ENCODE results near the gene TUBB6.

GRCh38 chr18:12290086-12290485 is 18.0 kb upstream of the TUBB6 start:
- TF ChIP-seq, protein P1, sequence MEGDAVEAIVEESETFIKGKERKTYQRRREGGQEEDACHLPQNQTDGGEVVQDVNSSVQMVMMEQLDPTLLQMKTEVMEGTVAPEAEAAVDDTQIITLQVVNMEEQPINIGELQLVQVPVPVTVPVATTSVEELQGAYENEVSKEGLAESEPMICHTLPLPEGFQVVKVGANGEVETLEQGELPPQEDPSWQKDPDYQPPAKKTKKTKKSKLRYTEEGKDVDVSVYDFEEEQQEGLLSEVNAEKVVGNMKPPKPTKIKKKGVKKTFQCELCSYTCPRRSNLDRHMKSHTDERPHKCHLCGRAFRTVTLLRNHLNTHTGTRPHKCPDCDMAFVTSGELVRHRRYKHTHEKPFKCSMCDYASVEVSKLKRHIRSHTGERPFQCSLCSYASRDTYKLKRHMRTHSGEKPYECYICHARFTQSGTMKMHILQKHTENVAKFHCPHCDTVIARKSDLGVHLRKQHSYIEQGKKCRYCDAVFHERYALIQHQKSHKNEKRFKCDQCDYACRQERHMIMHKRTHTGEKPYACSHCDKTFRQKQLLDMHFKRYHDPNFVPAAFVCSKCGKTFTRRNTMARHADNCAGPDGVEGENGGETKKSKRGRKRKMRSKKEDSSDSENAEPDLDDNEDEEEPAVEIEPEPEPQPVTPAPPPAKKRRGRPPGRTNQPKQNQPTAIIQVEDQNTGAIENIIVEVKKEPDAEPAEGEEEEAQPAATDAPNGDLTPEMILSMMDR (IDR thresholded peaks at IDR 0.05): no peak
- no peak for TF ChIP-seq POLR2A (IDR thresholded peaks at IDR 0.05)
